Hepatic stellate cell (primary cell): ENCODE data around the gene POLR3A.
A peak's percentile ranks its signal among the peaks of the same experiment; 100 is the strongest.
"Not testable (repeated sequence)": the region's sequence is repeated elsewhere in the genome, so short reads cannot be mapped to it uniquely, and the experiment has no call there.

Experiments used
- DNase-seq: peaks from one replicate; pipeline ENCODE4 v3.0.0; 2011; ENCODE audit warnings: low spot score

Gene POLR3A

GRCh38 chr10:78019264-78019663 is 10.1 kb downstream of the POLR3A start:
- no peak for DNase-seq

- no peak for DNase-seq
Measured at GRCh38 chr10:78017856-78018255, 11.5 kb downstream of the POLR3A start.

- DNase-seq = no peak
Measured at GRCh38 chr10:78015546-78015945, 13.8 kb downstream of the POLR3A start.

GRCh38 chr10:78013564-78013963 is 15.8 kb downstream of the POLR3A start:
- DNase-seq = no peak

GRCh38 chr10:78011065-78011464 is 18.2 kb downstream of the POLR3A start:
- DNase-seq = no peak

GRCh38 chr10:78010278-78010677 is 19.0 kb downstream of the POLR3A start:
- DNase-seq = no peak

GRCh38 chr10:78009662-78010061 is 19.7 kb downstream of the POLR3A start:
- no peak for DNase-seq

GRCh38 chr10:78007172-78007571 is 22.1 kb downstream of the POLR3A start:
- no peak for DNase-seq

- DNase-seq = no peak
Measured at GRCh38 chr10:78004215-78005026, 24.9 kb downstream of the POLR3A start.

- DNase-seq = no peak
Measured at GRCh38 chr10:78002541-78003288, 26.6 kb downstream of the POLR3A start.

- no peak for DNase-seq
Measured at GRCh38 chr10:78000956-78001472, 28.3 kb downstream of the POLR3A start.

- DNase-seq = no peak
Measured at GRCh38 chr10:78000206-78000605, 29.1 kb downstream of the POLR3A start.

GRCh38 chr10:77998780-77999179 is 30.5 kb downstream of the POLR3A start:
- not testable (repeated sequence) for DNase-seq

- no peak for DNase-seq
Measured at GRCh38 chr10:77993620-77994019, 35.7 kb downstream of the POLR3A start.

GRCh38 chr10:77989081-77989724 is 40.1 kb downstream of the POLR3A start:
- no peak for DNase-seq

GRCh38 chr10:77987671-77988255 is 41.6 kb downstream of the POLR3A start:
- no peak for DNase-seq

GRCh38 chr10:77984986-77985385 is 44.3 kb downstream of the POLR3A start:
- no peak for DNase-seq

GRCh38 chr10:77983384-77984341 is 45.7 kb downstream of the POLR3A start:
- DNase-seq = peak; percentile 50

GRCh38 chr10:77981281-77981680 is 48.0 kb downstream of the POLR3A start:
- DNase-seq = no peak

GRCh38 chr10:77979221-77979620 is 50.1 kb downstream of the POLR3A start:
- no peak for DNase-seq

- no peak for DNase-seq
Measured at GRCh38 chr10:77978360-77978759, 51.0 kb downstream of the POLR3A start.
